GM12892 (cell line): ENCODE measurements around the gene CLDN16.

Experiments used
- POLR2A ChIP-seq: IDR thresholded peaks from 2 replicates; pipeline ENCODE4 v1.6.1; 2011; ENCODE audit warnings: low read depth, low read length, control low read depth
- POLR2AphosphoS5 ChIP-seq: IDR thresholded peaks from 2 replicates; pipeline ENCODE4 v1.6.1; 2011; ENCODE audit warnings: low read depth, low read length, control low read depth
- TAF1 ChIP-seq: IDR thresholded peaks from 2 replicates; pipeline ENCODE4 v1.6.1; 2011; ENCODE audit warnings: low read depth, mild to moderate bottlenecking, control low read depth, low read length, borderline replicate concordance

DNA sequence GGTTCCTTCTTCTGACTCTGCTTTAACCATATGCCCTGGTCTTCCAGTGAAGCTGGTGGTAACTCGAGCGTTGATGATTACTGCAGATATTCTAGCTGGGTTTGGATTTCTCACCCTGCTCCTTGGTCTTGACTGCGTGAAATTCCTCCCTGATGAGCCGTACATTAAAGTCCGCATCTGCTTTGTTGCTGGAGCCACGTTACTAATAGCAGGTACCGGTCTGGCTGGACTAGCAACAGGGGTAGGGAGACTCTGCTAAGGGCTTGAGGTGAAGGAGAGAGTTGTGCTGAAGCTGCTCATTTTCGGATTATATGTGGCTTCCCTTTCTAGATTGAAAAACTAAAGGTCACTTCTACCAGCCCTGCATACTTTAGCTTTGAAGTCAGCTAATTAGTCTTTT lies 16.8 kb downstream of the CLDN16 start:
- TF ChIP-seq POLR2A (no peak), TAF1 (no peak), POLR2AphosphoS5 (no peak)
